ENCODE measurements around the gene CTIF.

CTIF gene

DNA sequence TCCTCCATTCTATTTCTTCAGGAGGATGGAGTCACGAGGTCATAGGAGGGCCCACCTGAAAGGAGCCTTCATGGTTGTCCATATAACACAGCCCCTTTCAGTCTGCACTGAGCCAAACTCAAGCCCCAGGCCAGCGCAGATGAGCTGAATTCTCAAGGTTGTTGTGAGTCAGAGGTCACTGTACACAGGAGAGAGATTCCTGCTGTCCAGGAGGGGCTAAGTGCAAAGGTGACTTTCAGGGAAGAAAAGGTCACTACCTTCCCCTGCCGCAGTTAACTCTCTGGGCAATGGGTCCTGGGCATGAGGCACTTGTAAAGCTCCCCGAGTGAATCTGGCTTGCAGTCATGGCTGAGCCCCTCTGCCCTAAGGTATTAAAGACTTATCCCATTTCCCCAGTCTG lies 150.7 kb downstream of the CTIF start:
- no peak for DNase-seq

DNA sequence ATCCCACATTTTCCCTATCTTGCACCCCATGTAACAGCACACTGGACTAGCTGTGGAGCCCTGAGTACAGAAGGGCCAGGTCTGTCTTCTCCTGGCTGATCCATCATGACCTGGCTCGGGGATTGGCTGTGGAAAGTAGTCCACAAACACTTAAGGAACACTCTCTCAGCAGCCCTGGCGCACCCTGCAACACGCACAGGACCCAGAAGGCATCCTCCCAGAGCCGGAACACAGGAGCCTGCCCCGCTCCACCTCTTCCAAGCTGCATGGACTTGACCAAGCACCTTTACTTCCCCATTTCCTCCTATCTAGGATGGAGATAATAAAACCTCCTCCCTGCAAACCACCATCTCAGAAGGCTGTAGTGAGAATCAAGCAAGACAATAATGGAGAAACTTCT lies 151.7 kb downstream of the CTIF start:
- DNase-seq = no peak

DNA sequence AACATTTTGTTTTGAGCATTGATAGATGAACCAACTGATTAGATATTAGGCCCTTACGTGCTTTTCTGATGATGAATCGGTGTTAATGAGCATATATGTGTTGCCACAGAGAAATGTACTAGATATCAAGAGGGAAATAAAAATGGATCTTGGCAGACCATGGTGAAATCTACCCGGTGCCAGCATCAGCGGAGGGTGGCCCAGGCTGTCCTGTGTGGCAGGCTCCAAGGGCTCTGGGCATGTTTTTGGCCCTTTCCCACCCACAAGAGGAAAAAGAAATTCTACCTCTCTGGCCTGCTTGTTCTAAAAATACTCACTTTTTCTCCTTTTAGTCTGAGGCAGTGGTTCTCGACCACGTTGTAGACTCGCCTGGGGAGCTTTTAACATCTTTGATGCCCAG lies 154.2 kb downstream of the CTIF start:
- no peak for DNase-seq

GRCh38 chr18:48693625-48694262 lies 154.9 kb downstream of the CTIF start:
- no peak for DNase-seq

DNA sequence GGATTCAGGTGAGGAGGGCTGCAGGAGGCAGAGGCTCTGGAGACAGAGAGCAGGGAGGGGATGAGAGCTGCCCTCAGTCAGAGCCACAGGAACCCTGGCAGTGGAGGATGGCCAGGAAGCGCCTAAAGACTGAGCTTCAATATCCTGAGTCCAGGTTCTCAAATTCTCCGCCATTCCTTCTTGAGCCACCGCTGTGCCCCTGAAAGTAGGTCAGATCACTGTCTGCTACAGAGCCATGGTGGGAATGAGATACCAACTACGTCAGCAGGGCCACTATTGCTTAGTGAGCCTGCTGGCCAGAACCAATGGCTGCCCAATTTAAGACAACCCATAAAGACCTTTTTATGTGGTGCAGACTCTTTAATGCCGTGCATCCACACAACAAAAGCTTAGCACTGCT lies 155.5 kb downstream of the CTIF start:
- DNase-seq = no peak

- DNase-seq = no peak
These were observed 156.8 kb downstream of the CTIF start for GRCh38 chr18:48695671-48696070.

DNA sequence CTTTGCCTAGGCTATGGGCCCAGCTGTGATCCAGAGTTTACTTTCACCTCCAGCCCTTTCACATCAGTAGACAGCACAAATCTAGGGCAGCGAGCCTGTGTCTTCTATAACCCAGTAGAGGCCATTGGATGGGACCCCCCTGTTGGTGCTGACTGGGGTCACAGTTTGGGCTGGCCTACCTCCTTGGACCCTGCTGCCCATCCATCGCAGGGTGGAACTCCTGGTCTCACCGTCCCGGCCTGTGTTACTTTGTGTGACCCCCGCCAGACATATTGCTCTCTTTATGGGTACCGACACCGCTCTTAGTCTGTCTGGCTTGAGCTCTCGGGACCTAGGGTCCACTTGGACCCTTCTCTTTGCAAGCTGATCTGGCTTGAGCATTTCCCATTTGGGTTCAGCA lies 157.4 kb downstream of the CTIF start:
- no peak for DNase-seq

GRCh38 chr18:48697441-48697840 lies 158.6 kb downstream of the CTIF start:
- DNase-seq = no peak

DNA sequence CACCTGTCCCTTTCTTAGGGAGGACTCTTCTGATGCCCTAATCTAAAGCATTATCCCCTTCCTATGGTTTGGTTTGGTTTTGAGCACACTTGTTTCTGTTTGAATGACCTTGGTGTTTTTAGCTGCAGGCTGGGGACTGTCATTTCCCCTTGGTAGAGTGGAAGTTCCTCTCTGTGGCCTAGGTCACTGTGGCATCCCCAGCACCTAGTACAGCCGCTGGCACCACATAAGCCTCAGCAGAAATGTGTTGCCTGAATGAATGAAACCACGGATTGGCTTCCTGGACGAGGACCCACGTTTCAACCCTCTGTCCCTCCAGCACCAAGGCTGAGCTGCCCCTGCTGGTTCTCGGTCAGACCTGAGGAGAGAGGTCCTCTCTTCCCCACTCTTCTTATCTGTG lies 159.9 kb downstream of the CTIF start:
- DNase-seq = no peak

DNA sequence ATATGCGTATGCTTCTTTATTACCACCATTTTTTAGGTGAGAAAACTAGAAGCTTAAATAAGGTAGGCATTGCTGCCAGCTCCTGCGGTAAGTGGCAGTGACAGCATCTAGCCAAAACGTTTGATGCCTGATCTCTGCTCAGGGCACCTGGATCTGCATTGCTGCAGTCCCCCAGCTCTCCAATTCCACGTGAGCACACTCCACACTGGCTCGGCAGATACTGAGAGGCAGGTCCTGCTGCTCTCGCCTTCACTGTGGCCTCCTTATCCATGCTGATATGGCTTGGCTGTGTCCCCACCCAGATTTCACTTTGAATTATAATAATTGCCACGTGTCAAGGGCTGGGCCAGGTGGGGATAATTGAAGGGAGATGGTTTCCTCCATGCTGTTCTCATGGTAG lies 160.9 kb downstream of the CTIF start:
- no peak for DNase-seq

DNA sequence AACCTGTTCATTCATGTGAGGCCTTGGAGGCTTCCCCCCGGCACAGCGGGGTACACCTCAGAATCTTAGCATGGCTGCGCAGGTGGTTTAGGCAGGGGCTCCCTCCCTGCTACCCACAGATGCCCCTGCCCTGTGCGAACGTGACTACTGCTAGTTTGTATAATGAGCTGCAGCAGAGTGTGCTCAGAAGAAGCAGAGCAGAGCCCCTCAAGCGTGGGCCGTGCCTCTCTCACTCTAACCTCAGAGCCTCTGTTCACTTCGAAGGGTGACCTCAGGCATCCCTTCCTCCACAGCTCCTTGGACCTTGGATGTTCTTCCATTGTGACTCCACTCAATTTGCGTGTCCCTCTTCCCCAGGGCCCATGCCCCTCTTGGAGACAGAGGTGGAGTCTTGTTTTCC lies 161.6 kb downstream of the CTIF start:
- DNase-seq = no peak

DNA sequence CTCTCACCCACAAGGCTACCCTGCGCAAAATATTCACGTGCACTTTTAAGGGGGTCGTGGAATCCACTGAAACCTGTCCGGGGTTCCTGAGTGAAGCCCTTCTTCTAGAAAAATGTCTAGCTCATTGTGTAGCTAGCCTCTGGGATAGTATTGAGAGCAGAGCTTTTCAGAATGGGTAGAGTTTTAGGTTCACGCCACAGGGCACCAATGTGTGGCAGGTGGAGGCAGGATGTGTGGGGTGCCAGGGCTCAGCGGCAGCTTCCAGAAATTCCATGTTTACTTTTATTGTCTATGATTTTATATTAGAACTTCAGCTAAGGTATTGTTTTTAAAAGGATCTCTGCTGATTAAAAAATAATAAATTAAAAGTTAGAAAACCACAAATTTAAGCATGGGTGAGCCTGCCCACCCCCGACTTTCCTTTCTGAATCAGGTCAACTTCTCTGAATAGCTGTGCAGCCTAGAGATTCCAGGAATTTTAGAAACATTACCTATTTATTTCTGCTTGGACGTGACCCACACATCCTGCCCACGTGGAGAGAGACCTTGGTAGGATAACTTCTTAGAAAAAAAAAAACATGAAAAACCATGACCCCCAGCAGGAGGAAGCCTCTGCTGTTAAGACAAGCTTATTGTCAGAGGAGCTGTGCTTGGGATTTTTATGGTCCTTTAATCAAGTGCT lies 163.7 kb downstream of the CTIF start:
- no peak for DNase-seq

GRCh38 chr18:48703028-48703386 lies 164.2 kb downstream of the CTIF start:
- no peak for DNase-seq

GRCh38 chr18:48703418-48703817 lies 164.6 kb downstream of the CTIF start:
- no peak for DNase-seq

DNA sequence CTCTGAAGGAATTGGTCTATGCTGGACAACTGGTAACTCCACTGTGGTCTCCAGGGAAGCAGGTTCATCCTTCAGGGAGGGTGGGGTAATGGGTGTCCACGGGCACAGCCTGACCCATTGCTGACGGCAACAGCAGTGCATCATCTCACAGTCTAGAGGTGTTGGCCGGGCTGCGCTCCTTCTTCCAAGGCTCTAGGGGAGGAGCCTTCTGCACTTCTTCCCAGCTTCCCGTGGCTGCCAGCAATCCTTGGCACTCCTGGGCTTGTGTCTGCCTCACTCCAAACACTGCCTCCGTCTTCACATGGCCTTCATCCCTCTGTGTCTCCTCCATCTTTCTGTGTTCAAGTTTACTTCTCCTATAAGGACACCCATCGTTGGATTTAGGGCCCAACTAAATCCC lies 166.2 kb downstream of the CTIF start:
- DNase-seq = no peak

DNA sequence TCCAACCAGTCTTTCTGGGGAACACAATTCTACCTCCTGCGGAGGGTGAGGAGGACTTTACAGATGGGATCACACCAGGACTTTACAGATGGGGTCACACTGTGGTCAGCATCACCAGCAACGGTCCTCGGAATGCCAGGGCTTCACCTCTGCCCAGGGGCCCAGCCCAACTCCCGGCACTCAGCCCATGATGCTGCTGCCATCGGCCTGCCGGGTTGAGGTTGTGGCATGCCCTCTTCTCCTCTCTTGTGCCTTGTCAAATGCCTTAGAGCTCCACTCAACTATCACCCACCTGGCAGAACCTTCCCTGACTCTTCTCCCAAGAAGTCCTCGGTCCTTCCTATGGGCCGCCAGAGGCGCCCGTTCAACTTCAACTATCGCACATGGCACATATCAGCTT lies 166.7 kb downstream of the CTIF start:
- DNase-seq = no peak

DNA sequence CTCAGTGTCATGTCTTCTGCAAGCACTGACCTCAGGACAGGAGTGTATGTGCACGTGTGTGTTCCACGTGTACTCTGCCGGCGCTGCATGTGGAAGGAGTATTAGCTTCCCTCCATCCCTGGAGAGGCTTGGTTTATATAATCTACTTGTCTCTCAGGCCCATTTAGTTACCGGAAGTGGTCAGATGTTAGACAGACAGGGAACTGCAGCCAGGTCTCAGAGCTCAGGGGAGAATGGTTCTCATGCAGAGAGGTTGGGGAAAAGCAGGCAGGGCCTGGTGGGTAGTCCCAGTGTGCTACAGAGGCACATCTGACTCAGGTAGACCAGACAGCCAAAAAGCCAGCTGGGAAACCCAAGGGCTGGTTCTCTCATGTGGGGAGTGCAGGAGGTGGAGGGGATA lies 167.9 kb downstream of the CTIF start:
- no peak for DNase-seq

- no peak for DNase-seq
These were observed 168.9 kb downstream of the CTIF start for GRCh38 chr18:48707636-48708296.

DNA sequence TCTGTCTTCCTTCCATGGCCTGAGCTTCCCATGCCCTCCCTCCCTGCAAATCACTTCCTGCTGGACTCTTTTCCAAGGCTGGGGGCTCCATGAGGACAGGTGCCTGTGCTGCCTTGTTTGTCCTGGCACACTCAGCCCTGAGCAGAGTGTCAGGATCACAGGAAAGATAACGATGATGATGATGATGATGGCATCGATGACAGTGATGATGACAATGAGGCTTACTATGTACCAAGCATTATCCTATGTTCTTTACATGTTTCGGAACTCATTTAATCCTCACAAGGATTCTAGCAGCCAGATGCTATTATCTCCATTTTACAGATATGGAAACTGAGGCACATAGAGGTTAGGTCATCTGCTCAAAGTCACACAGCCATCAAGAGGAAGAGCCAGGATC lies 170.0 kb downstream of the CTIF start:
- DNase-seq = no peak

GRCh38 chr18:48709371-48710062 lies 170.7 kb downstream of the CTIF start:
- no peak for DNase-seq

DNA sequence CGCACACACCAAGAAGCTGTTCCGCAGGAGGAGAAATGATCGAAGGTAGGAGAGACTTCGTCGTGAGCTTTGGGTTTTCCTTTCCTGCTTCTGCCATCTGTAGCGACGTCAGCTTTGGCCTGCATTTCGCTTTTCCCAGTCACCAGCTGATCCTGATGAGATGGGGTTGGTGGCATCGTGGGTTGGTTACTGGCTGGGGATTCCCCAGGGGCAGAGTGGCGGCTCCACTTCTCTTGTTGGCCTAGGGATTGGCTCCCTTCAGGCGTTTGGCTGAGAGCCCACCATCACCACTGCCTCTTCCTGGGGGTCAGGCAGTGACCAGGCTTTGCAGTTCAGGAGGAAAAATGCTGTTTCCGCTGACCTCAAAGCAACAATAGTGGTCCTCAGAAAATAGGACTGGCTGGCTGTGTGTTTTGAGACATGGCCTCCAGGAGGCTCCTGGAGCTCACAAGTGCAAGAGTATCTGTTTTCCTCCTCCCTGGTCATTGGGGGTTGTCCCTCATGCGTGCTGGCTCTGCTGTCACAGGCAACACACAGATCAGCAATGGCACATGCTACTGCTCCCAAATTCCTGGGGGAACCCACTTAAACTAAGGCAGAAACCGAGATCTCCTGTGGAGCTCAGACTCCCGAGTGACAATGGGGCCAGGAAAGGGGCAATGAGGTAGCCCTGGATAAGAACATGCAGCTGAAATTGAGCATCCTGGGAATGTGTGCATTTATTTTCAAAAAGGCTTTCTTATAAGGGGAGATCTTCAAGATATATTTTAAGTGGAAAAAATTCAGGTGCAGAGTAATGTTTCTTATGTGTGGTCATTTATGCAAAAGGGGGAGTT lies 173.0 kb downstream of the CTIF start:
- no peak for DNase-seq

DNA sequence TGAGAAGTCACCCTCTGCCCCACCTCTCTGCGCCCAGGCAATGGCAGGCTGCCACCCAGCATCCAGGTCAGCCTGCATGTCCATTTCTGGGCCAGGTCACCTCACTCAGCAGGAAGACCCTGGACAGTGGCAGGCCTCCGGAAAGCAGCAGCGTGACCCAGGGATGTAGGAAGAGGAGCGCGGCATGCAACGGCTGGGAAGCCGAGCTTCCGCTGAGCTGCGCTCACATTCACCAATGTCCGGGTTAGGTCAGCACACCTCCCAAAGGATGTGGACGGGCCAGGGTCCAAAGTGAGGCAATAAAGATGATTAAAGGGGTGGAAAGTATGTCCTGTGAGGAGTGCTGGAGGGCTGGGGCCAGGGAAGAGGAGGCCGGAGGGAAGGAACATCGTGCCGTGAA lies 174.5 kb downstream of the CTIF start:
- DNase-seq = no peak

DNA sequence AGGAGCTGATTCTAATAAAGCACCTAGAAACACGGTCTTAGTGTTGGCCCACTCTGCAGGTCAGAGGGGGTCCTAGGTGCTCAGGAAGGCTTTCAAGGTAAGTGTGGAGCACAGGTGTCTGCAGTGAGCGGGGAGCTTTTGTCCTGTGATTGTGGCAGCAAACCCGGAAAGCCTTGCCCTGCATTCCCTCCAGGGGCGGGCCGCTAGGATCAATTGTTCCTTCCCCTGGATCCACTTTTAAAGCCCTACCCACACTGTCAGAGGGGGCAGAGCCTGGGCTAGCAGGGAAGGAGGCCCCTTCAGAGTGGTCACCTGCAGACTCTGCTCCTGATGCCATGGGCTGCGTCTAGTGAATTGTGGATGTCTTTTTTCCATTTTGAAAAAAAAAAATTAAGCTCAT lies 176.0 kb downstream of the CTIF start:
- DNase-seq = no peak
